ENCODE data around the gene AKAP7. TPM values are rescaled to one million over a fixed set of nuclear protein-coding genes. Genes with fewer than 3 reads are reported as not detected.

AKAP7 gene
- total and polyA plus RNA-seq, 2 donors (not counting 1 experiment from before 2014, with no cell fraction given) = 6.3 to 10.8 TPM

- DNase-seq = peak; percentile 56
- H3K9me3 Mint-ChIP-seq (ENCODE audit: insufficient read depth) = no peaks in the 10 kb centered on the region
- H3K4me1 Mint-ChIP-seq = peaks cover 5% of the 10 kb centered on the region
- WGBS (ENCODE audit: insufficient coverage) = 16% methylated on average over 5 of the region's 5 CpGs
- Histone ChIP-seq H4K20me1 (ENCODE audit: control insufficient read depth, insufficient read depth, low read length, poor library complexity, severe bottlenecking) (no peaks in the 10 kb centered on the region), H2AFZ (ENCODE audit: insufficient read depth, low read depth, low read length, poor library complexity, severe bottlenecking) (peak overlapping the region; percentile 70), H3K79me2 (ENCODE audit: control insufficient read depth, insufficient read depth, low read length) (no peaks in the 10 kb centered on the region), H3K9ac (ENCODE audit: low read length) (peak overlapping the region; percentile 46), H3K27me3 (replicated peaks in 1 of 4; ENCODE audit: control extremely low read depth in 1 of 4, control insufficient read depth in 3 of 4, insufficient read depth in 4 of 4, low read length in 3 of 4) (no peaks in the 10 kb centered on the region), H3K9me3 (ENCODE audit: control extremely low read depth in 1 of 3, control insufficient read depth in 2 of 3, insufficient read depth in 1 of 3, low read length in 2 of 3) (no peaks in the 10 kb centered on the region), H3K36me3 (replicated peaks in 1 of 2; ENCODE audit: control extremely low read depth in 1 of 2, control insufficient read depth in 1 of 2, extremely low read depth in 1 of 2, insufficient read depth in 2 of 2, low read length in 1 of 2) (peaks cover 0 to 2% of the 10 kb centered on the region in 2 experiments), H3K27ac (ENCODE audit: low read length in 2 of 2) (no peak overlapping the region), H3K4me2 (replicated peaks; ENCODE audit: low read depth, low read length, poor library complexity, severe bottlenecking) (peak overlapping the region; percentile 60), H3K4me3 (ENCODE audit: control extremely low read depth in 1 of 5, extremely low read depth in 1 of 5, insufficient read depth in 1 of 5, low read depth in 2 of 5, low read length in 4 of 5) (peak overlapping the region in 2 of 5 experiments; percentile 28 to 41), H3K4me1 (ENCODE audit: control insufficient read depth in 2 of 2, insufficient read depth in 2 of 2, low read length in 2 of 2) (peaks cover 4 to 5% of the 10 kb centered on the region in 2 donors)
- ChIA-PET CTCF (interaction anchor here (0.7 to 4.3 kb wide), 8 partner anchors 9 to 402 kb away, joined by 3 to 66 read pairs (median 4); no protein-coding TSS in a partner anchor), POLR2A (no interaction called here)
- peak; percentile 36 for ATAC-seq (ENCODE audit: low read depth)
- H3K27ac Mint-ChIP-seq = peak overlapping the region; percentile 71
- no peaks in the 10 kb centered on the region for H3K27me3 Mint-ChIP-seq
- TF ChIP-seq, protein P1, sequence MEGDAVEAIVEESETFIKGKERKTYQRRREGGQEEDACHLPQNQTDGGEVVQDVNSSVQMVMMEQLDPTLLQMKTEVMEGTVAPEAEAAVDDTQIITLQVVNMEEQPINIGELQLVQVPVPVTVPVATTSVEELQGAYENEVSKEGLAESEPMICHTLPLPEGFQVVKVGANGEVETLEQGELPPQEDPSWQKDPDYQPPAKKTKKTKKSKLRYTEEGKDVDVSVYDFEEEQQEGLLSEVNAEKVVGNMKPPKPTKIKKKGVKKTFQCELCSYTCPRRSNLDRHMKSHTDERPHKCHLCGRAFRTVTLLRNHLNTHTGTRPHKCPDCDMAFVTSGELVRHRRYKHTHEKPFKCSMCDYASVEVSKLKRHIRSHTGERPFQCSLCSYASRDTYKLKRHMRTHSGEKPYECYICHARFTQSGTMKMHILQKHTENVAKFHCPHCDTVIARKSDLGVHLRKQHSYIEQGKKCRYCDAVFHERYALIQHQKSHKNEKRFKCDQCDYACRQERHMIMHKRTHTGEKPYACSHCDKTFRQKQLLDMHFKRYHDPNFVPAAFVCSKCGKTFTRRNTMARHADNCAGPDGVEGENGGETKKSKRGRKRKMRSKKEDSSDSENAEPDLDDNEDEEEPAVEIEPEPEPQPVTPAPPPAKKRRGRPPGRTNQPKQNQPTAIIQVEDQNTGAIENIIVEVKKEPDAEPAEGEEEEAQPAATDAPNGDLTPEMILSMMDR (IDR thresholded peaks at IDR 0.05) = peak; percentile 52
- TF ChIP-seq EZH2 (IDR thresholded peaks at IDR 0.05; ENCODE audit: borderline replicate concordance, insufficient read depth, low read depth, low read length, poor library complexity, severe bottlenecking) = no peak
- H3K4me3 Mint-ChIP-seq = peak overlapping the region; percentile 33
- intact Hi-C loops (cut with micrococcal nuclease) = loop anchor here (1.0 kb wide), 1 partner anchor 351 kb away; no protein-coding TSS in a partner anchor
Observed at GRCh38 chr6:131182991-131183425, 47.7 kb downstream of the AKAP7 start.

DNA sequence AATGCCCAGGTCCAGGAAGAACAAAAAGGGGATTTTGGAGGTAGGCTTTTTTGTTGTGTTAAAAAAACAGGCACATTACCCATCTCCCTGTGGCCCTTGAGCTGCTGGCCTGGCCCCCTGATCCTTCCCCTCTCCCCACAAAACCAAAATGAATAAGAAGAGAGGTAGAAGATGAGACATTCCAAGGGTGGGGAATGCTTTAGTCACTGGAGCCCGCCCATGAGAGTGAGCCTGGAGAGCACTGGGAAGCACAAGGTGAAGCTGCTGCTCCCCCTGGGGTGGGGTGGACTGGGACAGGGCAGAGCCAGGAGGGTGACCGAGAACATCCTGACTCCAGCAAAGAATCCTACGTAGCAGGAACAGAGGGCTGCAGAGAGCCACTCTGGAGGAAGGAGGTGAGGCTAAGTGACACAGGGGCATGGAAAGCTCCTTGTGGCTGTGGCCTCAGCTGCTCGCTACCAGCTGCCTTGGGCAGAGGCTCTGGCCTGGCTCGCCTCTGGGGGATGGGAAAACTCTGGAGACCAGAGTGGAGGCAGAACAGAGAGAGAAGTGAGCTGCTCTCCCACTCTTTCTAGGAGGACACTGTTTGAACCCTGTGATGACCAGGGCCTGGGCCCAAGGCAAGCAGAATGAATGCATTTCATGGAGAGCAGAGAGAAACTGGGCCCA lies 48.3 kb downstream of the AKAP7 start:
- Histone ChIP-seq H3K9ac (ENCODE audit: low read length) (peak overlapping the region; percentile 46), H3K4me1 (ENCODE audit: control insufficient read depth in 2 of 2, insufficient read depth in 2 of 2, low read length in 2 of 2) (peaks cover 4 to 5% of the 10 kb centered on the region in 2 donors), H3K9me3 (ENCODE audit: control extremely low read depth in 1 of 3, control insufficient read depth in 2 of 3, insufficient read depth in 1 of 3, low read length in 2 of 3) (no peaks in the 10 kb centered on the region), H3K27me3 (replicated peaks in 1 of 4; ENCODE audit: control extremely low read depth in 1 of 4, control insufficient read depth in 3 of 4, insufficient read depth in 4 of 4, low read length in 3 of 4) (no peaks in the 10 kb centered on the region), H3K4me3 (ENCODE audit: control extremely low read depth in 1 of 5, extremely low read depth in 1 of 5, insufficient read depth in 1 of 5, low read depth in 2 of 5, low read length in 4 of 5) (peak overlapping the region in 2 of 5 experiments; percentile 28 to 41), H4K20me1 (ENCODE audit: control insufficient read depth, insufficient read depth, low read length, poor library complexity, severe bottlenecking) (no peaks in the 10 kb centered on the region), H3K4me2 (replicated peaks; ENCODE audit: low read depth, low read length, poor library complexity, severe bottlenecking) (peak overlapping the region; percentile 60), H2AFZ (ENCODE audit: insufficient read depth, low read depth, low read length, poor library complexity, severe bottlenecking) (peak overlapping the region; percentile 70), H3K27ac (ENCODE audit: low read length in 2 of 2) (no peak overlapping the region), H3K79me2 (ENCODE audit: control insufficient read depth, insufficient read depth, low read length) (no peaks in the 10 kb centered on the region), H3K36me3 (replicated peaks in 1 of 2; ENCODE audit: control extremely low read depth in 1 of 2, control insufficient read depth in 1 of 2, extremely low read depth in 1 of 2, insufficient read depth in 2 of 2, low read length in 1 of 2) (peaks cover 0 to 2% of the 10 kb centered on the region in 2 experiments)
- Mint-ChIP-seq H3K4me3 (no peak overlapping the region), H3K4me1 (peaks cover 5% of the 10 kb centered on the region), H3K27me3 (no peaks in the 10 kb centered on the region), H3K27ac (peak overlapping the region; percentile 71), H3K9me3 (ENCODE audit: insufficient read depth) (no peaks in the 10 kb centered on the region)
- ATAC-seq (ENCODE audit: low read depth) (no peak), DNase-seq (no peak)
- TF ChIP-seq, protein P1 (IDR thresholded peaks at IDR 0.05) = no peak
- TF ChIP-seq EZH2 (IDR thresholded peaks at IDR 0.05; ENCODE audit: borderline replicate concordance, insufficient read depth, low read depth, low read length, poor library complexity, severe bottlenecking) = no peak
- intact Hi-C loops (cut with micrococcal nuclease) = loop anchor here (1.0 kb wide), 1 partner anchor 351 kb away; no protein-coding TSS in a partner anchor
- POLR2A ChIA-PET = no interaction called here
- 100% methylated on average over 4 of the region's 5 CpGs for WGBS (ENCODE audit: insufficient coverage)
- CTCF ChIA-PET = interaction anchor here (1.0 to 4.3 kb wide), 8 partner anchors 8 to 402 kb away, joined by 3 to 66 read pairs (median 4); no protein-coding TSS in a partner anchor

Measured in B cell (primary cell).